Glutamatergic neuron (in vitro differentiated cells): ENCODE results near the gene ASXL1. TPM values are rescaled to one million over a fixed set of nuclear protein-coding genes. Genes with fewer than 3 reads are reported as not detected.

Source experiments
- DNase-seq: peaks from one replicate; pipeline ENCODE4 v3.0.0; 2022
- H3K27ac Mint-ChIP-seq: one replicate; pipeline ENCODE4 v1.8.0; 2020; ENCODE audit warnings: mild to moderate bottlenecking, mixed read lengths, inconsistent platforms; ENCODE audit not compliant: unreplicated experiment
- H3K27me3 Mint-ChIP-seq: one replicate; pipeline ENCODE4 v1.8.0; 2020; ENCODE audit warnings: mild to moderate bottlenecking, moderate library complexity, mixed read lengths, inconsistent platforms; ENCODE audit not compliant: unreplicated experiment
- H3K36me3 Mint-ChIP-seq: one replicate; pipeline ENCODE4 v1.8.0; 2020; ENCODE audit warnings: mild to moderate bottlenecking, mixed read lengths, inconsistent platforms; ENCODE audit not compliant: unreplicated experiment
- H3K4me1 Mint-ChIP-seq: one replicate; pipeline ENCODE4 v1.8.0; 2020; ENCODE audit warnings: mild to moderate bottlenecking, low read depth, mixed read lengths, inconsistent platforms; ENCODE audit not compliant: unreplicated experiment
- H3K4me3 Mint-ChIP-seq: one replicate; pipeline ENCODE4 v1.8.0; 2020; ENCODE audit warnings: mild to moderate bottlenecking, mixed read lengths, inconsistent platforms; ENCODE audit not compliant: unreplicated experiment
- H3K9me3 Mint-ChIP-seq: one replicate; pipeline ENCODE4 v1.8.0; 2020; ENCODE audit warnings: mild to moderate bottlenecking, moderate library complexity, mixed read lengths, inconsistent platforms; ENCODE audit not compliant: unreplicated experiment
- CTCF ChIP-seq: fragments of 200-600 bp; sonication (generic); IDR thresholded peaks from one replicate; pipeline ENCODE4 v1.5.0; 2021; ENCODE audit not compliant: partially characterized antibody, unreplicated experiment
- total RNA-seq: library from RNA; stranded (reverse); fragmentation: NEBNext Ultra II Directional; extraction: Animal tissue kit (Norgen Biotek cat#: 25700); gene quantifications from one replicate; pipeline ENCODE4 v1.2.1, GENCODE V29; 2021; ENCODE audit not compliant: unreplicated experiment

Gene ASXL1
- total RNA-seq, 1 donor from 2014 or later = 85.1 TPM

DNA sequence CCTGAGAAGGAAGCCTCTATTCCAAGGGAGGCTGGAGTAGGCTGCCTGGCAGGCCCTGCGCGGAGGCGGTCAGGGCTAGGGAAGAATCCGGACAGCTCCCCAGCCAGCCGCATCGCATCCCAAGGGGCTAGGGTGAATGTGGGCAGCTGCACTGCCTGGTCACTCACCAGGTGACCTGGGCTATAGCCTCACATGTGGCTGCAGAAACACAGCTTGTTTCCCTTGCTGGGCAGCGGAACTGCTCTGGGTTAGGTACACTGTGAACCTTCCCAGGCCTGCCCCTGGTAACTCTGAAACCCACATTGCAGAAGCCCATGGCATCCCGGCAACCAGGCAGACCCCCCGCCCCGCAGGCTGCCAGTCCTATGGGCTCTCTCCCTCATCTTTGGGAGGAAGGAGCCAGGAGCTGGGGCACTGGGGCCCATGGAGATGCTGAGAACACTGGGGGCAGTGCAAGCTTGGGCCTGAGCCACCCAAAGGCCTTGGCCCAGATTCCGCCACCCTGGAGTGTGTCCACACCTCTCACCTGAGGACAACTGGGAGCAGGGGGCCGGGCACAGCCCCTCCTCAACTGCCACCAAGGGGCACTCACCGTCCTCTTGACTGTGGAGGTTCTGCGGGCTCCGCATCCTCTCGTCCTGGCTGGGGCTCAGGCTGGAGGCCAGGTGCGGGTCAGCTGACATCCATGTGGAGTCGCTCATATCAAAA lies 116.0 kb downstream of the ASXL1 start:
- H3K27me3 Mint-ChIP-seq = peaks cover 20% of the 10 kb centered on the region
- H3K27ac Mint-ChIP-seq = no peak overlapping the region
- no peak for TF ChIP-seq CTCF

DNA sequence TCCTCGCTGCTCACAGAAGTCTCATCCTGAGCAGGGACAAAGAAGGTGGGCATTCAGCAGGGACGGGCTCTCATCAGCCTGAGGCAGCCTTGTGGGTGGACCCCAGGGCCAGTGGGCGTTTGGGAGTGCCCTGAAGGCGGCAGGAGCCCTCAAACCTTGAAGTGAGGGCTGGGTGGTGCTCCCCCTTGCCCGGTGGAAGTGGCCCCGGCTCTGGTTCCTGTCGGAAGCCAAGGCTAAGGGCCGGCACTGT lies 116.5 kb downstream of the ASXL1 start:
- TF ChIP-seq CTCF = no peak
- peaks cover 27% of the 10 kb centered on the region for H3K4me1 Mint-ChIP-seq
- peaks cover 21% of the 10 kb centered on the region for H3K27me3 Mint-ChIP-seq
- peaks cover 28% of the 10 kb centered on the region for H3K9me3 Mint-ChIP-seq
- H3K4me3 Mint-ChIP-seq = peak overlapping the region; percentile 2
- H3K36me3 Mint-ChIP-seq = peaks cover 3% of the 10 kb centered on the region
- no peak for DNase-seq
- no peak overlapping the region for H3K27ac Mint-ChIP-seq

More for the DNA sequence above, 116.0 kb downstream of the ASXL1 start:
- H3K4me3 Mint-ChIP-seq = peak overlapping the region; percentile 2
- H3K4me1 Mint-ChIP-seq = peaks cover 27% of the 10 kb centered on the region
- DNase-seq = peak; percentile 35
- peaks cover 3% of the 10 kb centered on the region for H3K36me3 Mint-ChIP-seq
- H3K9me3 Mint-ChIP-seq = peaks cover 28% of the 10 kb centered on the region

DNA sequence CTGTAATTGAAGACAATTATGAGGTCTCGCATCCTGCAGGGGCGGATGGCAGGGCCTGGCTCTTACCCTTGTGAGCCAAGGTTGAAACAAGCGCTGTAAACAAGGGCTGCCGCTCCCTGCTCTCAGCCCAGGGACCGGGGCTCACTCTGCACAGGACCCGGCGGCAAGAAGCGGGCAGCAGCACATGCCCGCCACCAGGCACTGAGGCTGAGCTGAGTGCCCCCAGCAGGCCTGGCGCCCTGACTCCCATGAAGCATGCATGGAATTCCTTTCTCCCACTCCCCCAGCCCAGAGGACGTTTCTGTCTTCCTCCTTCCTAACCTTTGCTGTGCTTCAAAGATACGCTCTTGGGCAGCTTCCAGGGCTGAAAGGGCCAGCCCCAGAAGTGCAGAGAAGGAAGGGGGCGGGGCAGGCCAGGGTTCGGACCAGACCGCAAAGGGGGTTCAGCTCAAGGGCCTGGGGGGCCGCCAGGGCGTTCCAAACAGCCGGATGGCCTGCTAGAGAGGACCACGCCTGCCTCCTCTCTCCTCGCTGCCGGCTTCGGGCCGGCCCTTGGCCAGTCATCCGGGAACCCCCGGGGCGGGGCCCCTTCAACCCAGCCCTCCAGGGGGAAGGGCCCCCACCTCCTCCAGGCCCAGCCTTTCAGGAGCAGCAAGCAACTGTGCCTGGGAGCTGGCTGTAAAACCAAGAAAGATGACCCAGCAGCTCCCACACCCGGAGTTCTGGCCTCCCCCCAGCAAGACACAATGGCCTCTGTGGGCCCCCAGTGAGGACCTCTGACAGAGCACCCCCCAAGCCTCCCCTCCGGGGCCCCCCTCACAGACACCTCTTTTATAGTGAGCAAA lies 117.1 kb downstream of the ASXL1 start:
- peak; percentile 72 for DNase-seq
- Mint-ChIP-seq H3K4me1 (peaks cover 31% of the 10 kb centered on the region), H3K36me3 (peaks cover 3% of the 10 kb centered on the region), H3K27me3 (peaks cover 26% of the 10 kb centered on the region), H3K9me3 (peaks cover 28% of the 10 kb centered on the region), H3K4me3 (peak overlapping the region; percentile 72), H3K27ac (peak overlapping the region; percentile 67)
- no peak for TF ChIP-seq CTCF

DNA sequence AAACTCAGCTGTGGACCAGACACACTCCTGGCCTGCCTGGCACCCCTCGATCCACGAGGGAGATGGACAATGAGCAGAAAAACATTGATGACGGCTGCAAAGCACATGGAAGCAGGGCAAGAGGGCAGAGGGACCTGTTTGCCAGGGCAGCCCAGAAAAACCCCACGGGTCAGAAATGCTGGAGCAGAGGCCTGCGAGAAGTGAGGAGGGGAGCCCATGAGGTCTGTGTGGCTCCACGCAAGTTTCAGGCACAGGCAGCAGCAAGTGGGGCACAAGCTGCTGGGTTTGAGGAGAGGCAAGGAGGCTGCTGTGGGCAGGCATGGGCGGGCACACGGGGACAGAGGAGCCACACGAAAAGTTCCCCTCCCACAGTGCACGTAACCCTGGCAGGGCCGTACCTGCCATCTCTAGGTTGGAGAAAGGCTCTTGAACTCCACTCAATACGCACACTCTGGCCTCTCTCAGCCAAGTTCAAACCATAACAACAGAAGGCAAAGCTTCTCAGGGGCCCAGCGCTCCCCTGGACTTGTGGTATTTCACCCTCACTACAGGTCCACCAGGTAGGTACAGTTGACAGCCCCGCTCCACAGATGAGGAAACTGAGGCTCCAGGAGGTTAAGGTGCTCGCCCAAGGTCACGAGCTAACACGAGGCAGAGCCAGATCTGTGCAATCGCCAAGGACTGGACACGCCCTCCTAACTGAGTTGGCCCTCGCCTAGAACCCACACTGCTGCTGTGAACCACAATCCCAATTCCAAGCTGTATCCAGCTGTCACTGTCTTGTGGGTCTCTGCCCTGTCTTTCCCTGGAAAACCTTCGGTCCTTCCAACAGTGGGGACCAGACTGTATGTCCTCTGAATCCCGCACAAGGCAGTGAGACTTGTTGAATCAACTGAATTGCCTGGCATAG lies 118.8 kb downstream of the ASXL1 start:
- peaks cover 33% of the 10 kb centered on the region for H3K4me1 Mint-ChIP-seq
- peaks cover 25% of the 10 kb centered on the region for H3K9me3 Mint-ChIP-seq
- H3K27me3 Mint-ChIP-seq = peaks cover 28% of the 10 kb centered on the region
- no peak for TF ChIP-seq CTCF
- H3K4me3 Mint-ChIP-seq = peak overlapping the region; percentile 72
- DNase-seq = peak; percentile 20
- peak overlapping the region; percentile 79 for H3K27ac Mint-ChIP-seq
- peaks cover 3% of the 10 kb centered on the region for H3K36me3 Mint-ChIP-seq
